WTC11 (cell line): Measurements from ENCODE around the gene SOX15. TPM values are rescaled to one million over a fixed set of nuclear protein-coding genes. Genes with fewer than 3 reads are reported as not detected.

ENCODE experiments used
- ATAC-seq: fragments of 200-7000 bp; cut with Tn5 transposase; 2 replicates; pipeline ENCODE4 v1.10.0; 2021; ENCODE audit warnings: mild to moderate bottlenecking, moderate library complexity
- CTCF ChIA-PET: fragments of 300-600 bp; sonication (Branson Sonifier 250); formaldehyde crosslinking; loops from one replicate; lab custom pipeline; 2021; ENCODE audit warnings: antibody characterized with exemption; lab: Charles Lee
- POLR2A ChIA-PET: fragments of 350-600 bp; sonication (Branson Sonifier 250); formaldehyde crosslinking; loops from one replicate; lab custom pipeline; 2021; ENCODE audit warnings: antibody characterized with exemption; lab: Charles Lee
- DNase-seq: peaks from one replicate; pipeline ENCODE4 v3.0.0; 2021; ENCODE audit warnings: low spot score
- H3K27ac Mint-ChIP-seq: 2 replicates; pipeline ENCODE4 v1.8.0; 2021; ENCODE audit warnings: mixed read lengths
- H3K27me3 Mint-ChIP-seq: 2 replicates; pipeline ENCODE4 v1.8.0; 2021; ENCODE audit warnings: low read depth, mild to moderate bottlenecking, moderate library complexity, mixed read lengths
- H3K36me3 Mint-ChIP-seq: 2 replicates; pipeline ENCODE4 v1.8.0; 2021; ENCODE audit warnings: mixed read lengths
- H3K4me1 Mint-ChIP-seq: 2 replicates; pipeline ENCODE4 v1.8.0; 2022; ENCODE audit warnings: mixed read lengths
- H3K4me3 Mint-ChIP-seq: 2 replicates; pipeline ENCODE4 v1.8.0; 2021; ENCODE audit warnings: mild to moderate bottlenecking, moderate library complexity, mixed read lengths
- H3K9me3 Mint-ChIP-seq: 2 replicates; pipeline ENCODE4 v1.8.0; 2021; ENCODE audit warnings: mixed read lengths
- CBFB ChIP-seq: sonication (generic); formaldehyde crosslinking; IDR thresholded peaks from 2 replicates; pipeline ENCODE4 v1.8.1; 2022; ENCODE audit warnings: mild to moderate bottlenecking, low read depth, missing genetic modification reagents
- EMX1 ChIP-seq: fragments of 250-450 bp; sonication (Bioruptor Pico); IDR thresholded peaks from 2 replicates; pipeline ENCODE4 v1.8.0; 2021; ENCODE audit warnings: mild to moderate bottlenecking
- FOXJ3 ChIP-seq: sonication (generic); formaldehyde crosslinking; IDR thresholded peaks from 2 replicates; pipeline ENCODE4 v1.9.0; 2021; ENCODE audit warnings: missing genetic modification reagents, mild to moderate bottlenecking, borderline replicate concordance
- FOXK1 ChIP-seq: sonication (generic); formaldehyde crosslinking; IDR thresholded peaks from 2 replicates; pipeline ENCODE4 v1.8.0; 2022; ENCODE audit warnings: mild to moderate bottlenecking, moderate library complexity, missing genetic modification reagents
- GABPB1 ChIP-seq: sonication (generic); formaldehyde crosslinking; IDR thresholded peaks from 2 replicates; pipeline ENCODE4 v1.8.1; 2023; ENCODE audit warnings: mild to moderate bottlenecking, missing genetic modification reagents
- GRHL2 ChIP-seq: fragments of 250-450 bp; sonication (Bioruptor Pico); IDR thresholded peaks from 2 replicates; pipeline ENCODE4 v1.8.0; 2022; ENCODE audit warnings: mild to moderate bottlenecking, moderate library complexity; ENCODE audit not compliant: insufficient replicate concordance, severe bottlenecking
- NR1H2 ChIP-seq: sonication (generic); formaldehyde crosslinking; IDR thresholded peaks from 2 replicates; pipeline ENCODE4 v1.9.0; 2021; ENCODE audit warnings: mild to moderate bottlenecking, moderate library complexity, missing genetic modification reagents
- SOX15 ChIP-seq: fragments of 250-450 bp; sonication (Bioruptor Pico); IDR thresholded peaks from 2 replicates; pipeline ENCODE4 v1.9.0; 2021; ENCODE audit warnings: mild to moderate bottlenecking
- SP1 ChIP-seq: sonication (generic); formaldehyde crosslinking; conservative IDR thresholded peaks from 2 replicates; pipeline ENCODE4 v1.8.1; 2022; ENCODE audit warnings: missing genetic modification reagents
- TEAD4 ChIP-seq: sonication (generic); formaldehyde crosslinking; IDR thresholded peaks from 2 replicates; pipeline ENCODE4 v1.8.0; 2022; ENCODE audit warnings: mild to moderate bottlenecking, missing genetic modification reagents
- ZBTB21 ChIP-seq: sonication (generic); formaldehyde crosslinking; IDR thresholded peaks from 2 replicates; pipeline ENCODE4 v1.8.1; 2023; ENCODE audit warnings: mild to moderate bottlenecking, missing genetic modification reagents, borderline replicate concordance
- ZNF121 ChIP-seq: sonication (generic); formaldehyde crosslinking; IDR thresholded peaks from 2 replicates; pipeline ENCODE4 v1.8.0; 2023; ENCODE audit warnings: missing genetic modification reagents
- ZNF671 ChIP-seq: fragments of 250-450 bp; sonication (Bioruptor Pico); IDR thresholded peaks from 2 replicates; pipeline ENCODE4 v1.8.0; 2021; ENCODE audit warnings: mild to moderate bottlenecking
- total RNA-seq: library from RNA; stranded (reverse); gene quantifications from 3 replicates; pipeline ENCODE4 v1.2.3, GENCODE V29; 2021
- TF ChIP-seq, protein P1 (sequence below): sonication (generic); formaldehyde crosslinking; IDR thresholded peaks from 2 replicates; pipeline ENCODE4 v1.8.1; 2022; ENCODE audit warnings: low read depth, mild to moderate bottlenecking, moderate library complexity, missing genetic modification reagents, borderline replicate concordance
- TF ChIP-seq, protein P2 (sequence below): sonication (generic); formaldehyde crosslinking; conservative IDR thresholded peaks from 2 replicates; pipeline ENCODE4 v1.8.1; 2023; ENCODE audit warnings: mild to moderate bottlenecking, low read depth, missing genetic modification reagents, moderate library complexity
- TF ChIP-seq, protein P3 (sequence below): fragments of 250-450 bp; sonication (Bioruptor Pico); conservative IDR thresholded peaks from 2 replicates; pipeline ENCODE4 v1.9.0; 2021; ENCODE audit warnings: mild to moderate bottlenecking
- TF ChIP-seq, protein P4 (sequence below): sonication (generic); formaldehyde crosslinking; IDR thresholded peaks from 2 replicates; pipeline ENCODE4 v1.8.1; 2023; ENCODE audit warnings: mild to moderate bottlenecking, missing genetic modification reagents, borderline replicate concordance
- TF ChIP-seq, protein P5 (sequence below): sonication (generic); formaldehyde crosslinking; IDR thresholded peaks from 2 replicates; pipeline ENCODE4 v1.8.1; 2022; ENCODE audit warnings: low read depth, missing genetic modification reagents, borderline replicate concordance
- TF ChIP-seq, protein P6 (sequence below): fragments of 200-600 bp; IDR thresholded peaks from 2 replicates; pipeline ENCODE4 v1.8.0; 2022; ENCODE audit warnings: antibody characterized with exemption
- TF ChIP-seq, protein P7 (sequence below): sonication (generic); formaldehyde crosslinking; IDR thresholded peaks from 2 replicates; pipeline ENCODE4 v1.8.1; 2023; ENCODE audit warnings: mild to moderate bottlenecking, missing genetic modification reagents, moderate library complexity

The SOX15 gene
- total RNA-seq, 1 experiment from 2014 or later, result 19.9 TPM

DNA sequence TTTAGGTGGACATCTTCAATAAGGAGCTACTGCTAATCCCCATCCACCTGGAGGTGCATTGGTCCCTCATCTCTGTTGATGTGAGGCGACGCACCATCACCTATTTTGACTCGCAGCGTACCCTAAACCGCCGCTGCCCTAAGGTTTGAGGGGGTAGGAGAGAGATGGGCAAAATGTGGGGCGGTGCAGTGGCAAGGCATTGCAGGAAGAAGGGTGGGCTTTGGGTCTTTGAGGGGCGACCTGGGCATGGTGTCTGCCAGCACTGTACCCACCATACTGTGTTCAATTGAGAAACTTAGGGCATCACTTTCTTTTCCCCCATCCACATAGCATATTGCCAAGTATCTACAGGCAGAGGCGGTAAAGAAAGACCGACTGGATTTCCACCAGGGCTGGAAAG is 19.5 kb downstream of the SOX15 start:
- ChIA-PET CTCF (interaction anchor here (0.6 to 3.4 kb wide), 4 partner anchors 10 to 103 kb away, joined by 3 to 22 read pairs (median 4); no protein-coding TSS in a partner anchor), POLR2A (no interaction called here)
- H3K27ac Mint-ChIP-seq, result no peak overlapping the region
- H3K27me3 Mint-ChIP-seq, result no peaks in the 10 kb centered on the region
- no peak for ATAC-seq
- no peaks in the 10 kb centered on the region for H3K9me3 Mint-ChIP-seq
- H3K4me1 Mint-ChIP-seq, result peaks cover 27% of the 10 kb centered on the region
- TF ChIP-seq TEAD4, result no peak
- TF ChIP-seq ZNF121 (CRISPR knock-in tag), result no peak
- TF ChIP-seq, protein P1, sequence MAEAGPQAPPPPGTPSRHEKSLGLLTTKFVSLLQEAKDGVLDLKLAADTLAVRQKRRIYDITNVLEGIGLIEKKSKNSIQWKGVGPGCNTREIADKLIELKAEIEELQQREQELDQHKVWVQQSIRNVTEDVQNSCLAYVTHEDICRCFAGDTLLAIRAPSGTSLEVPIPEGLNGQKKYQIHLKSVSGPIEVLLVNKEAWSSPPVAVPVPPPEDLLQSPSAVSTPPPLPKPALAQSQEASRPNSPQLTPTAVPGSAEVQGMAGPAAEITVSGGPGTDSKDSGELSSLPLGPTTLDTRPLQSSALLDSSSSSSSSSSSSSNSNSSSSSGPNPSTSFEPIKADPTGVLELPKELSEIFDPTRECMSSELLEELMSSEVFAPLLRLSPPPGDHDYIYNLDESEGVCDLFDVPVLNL (CRISPR knock-in tag), result no peak
- TF ChIP-seq ZNF671, result no peak
- TF ChIP-seq, protein P2, sequence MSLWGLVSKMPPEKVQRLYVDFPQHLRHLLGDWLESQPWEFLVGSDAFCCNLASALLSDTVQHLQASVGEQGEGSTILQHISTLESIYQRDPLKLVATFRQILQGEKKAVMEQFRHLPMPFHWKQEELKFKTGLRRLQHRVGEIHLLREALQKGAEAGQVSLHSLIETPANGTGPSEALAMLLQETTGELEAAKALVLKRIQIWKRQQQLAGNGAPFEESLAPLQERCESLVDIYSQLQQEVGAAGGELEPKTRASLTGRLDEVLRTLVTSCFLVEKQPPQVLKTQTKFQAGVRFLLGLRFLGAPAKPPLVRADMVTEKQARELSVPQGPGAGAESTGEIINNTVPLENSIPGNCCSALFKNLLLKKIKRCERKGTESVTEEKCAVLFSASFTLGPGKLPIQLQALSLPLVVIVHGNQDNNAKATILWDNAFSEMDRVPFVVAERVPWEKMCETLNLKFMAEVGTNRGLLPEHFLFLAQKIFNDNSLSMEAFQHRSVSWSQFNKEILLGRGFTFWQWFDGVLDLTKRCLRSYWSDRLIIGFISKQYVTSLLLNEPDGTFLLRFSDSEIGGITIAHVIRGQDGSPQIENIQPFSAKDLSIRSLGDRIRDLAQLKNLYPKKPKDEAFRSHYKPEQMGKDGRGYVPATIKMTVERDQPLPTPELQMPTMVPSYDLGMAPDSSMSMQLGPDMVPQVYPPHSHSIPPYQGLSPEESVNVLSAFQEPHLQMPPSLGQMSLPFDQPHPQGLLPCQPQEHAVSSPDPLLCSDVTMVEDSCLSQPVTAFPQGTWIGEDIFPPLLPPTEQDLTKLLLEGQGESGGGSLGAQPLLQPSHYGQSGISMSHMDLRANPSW, result no peak
- TF ChIP-seq FOXJ3, result no peak
- no peak for TF ChIP-seq NR1H2 (CRISPR knock-in tag)
- no peak for TF ChIP-seq GRHL2 (CRISPR knock-in tag)
- TF ChIP-seq FOXK1, result no peak
- TF ChIP-seq SP1 (CRISPR knock-in tag), result no peak
- TF ChIP-seq, protein P3, sequence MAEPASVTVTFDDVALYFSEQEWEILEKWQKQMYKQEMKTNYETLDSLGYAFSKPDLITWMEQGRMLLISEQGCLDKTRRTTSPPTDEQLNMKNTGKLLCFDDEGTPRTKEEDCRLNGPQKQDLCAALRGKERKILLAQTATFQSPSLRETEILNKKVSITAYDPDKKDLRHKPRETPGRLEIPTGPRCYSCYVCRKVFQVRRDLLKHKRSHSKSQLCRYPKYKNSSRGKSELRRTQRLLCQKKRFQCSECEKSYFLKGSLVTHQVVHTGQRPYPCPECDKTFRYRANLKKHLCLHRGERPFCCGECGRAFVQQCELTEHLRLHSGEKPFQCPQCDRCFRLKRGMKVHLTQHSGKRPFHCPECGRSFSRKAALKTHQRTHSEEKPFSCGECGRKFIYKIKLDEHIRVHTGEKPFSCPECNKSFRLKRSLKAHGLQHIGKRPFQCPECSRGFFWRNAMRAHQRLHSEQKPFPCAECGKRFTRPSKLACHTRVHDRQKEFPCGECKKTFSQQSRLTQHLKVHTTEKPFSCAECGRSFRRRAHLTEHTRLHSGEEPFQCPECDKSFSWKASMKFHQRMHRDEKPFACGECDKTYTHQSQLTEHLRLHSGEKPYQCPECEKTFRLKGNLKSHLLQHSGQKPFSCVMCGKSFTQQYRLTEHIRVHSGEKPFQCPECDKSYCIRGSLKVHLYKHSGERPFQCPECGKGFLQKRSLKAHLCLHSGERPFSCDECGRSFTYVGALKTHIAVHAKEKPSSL (CRISPR knock-in tag), result no peak
- TF ChIP-seq, protein P4, sequence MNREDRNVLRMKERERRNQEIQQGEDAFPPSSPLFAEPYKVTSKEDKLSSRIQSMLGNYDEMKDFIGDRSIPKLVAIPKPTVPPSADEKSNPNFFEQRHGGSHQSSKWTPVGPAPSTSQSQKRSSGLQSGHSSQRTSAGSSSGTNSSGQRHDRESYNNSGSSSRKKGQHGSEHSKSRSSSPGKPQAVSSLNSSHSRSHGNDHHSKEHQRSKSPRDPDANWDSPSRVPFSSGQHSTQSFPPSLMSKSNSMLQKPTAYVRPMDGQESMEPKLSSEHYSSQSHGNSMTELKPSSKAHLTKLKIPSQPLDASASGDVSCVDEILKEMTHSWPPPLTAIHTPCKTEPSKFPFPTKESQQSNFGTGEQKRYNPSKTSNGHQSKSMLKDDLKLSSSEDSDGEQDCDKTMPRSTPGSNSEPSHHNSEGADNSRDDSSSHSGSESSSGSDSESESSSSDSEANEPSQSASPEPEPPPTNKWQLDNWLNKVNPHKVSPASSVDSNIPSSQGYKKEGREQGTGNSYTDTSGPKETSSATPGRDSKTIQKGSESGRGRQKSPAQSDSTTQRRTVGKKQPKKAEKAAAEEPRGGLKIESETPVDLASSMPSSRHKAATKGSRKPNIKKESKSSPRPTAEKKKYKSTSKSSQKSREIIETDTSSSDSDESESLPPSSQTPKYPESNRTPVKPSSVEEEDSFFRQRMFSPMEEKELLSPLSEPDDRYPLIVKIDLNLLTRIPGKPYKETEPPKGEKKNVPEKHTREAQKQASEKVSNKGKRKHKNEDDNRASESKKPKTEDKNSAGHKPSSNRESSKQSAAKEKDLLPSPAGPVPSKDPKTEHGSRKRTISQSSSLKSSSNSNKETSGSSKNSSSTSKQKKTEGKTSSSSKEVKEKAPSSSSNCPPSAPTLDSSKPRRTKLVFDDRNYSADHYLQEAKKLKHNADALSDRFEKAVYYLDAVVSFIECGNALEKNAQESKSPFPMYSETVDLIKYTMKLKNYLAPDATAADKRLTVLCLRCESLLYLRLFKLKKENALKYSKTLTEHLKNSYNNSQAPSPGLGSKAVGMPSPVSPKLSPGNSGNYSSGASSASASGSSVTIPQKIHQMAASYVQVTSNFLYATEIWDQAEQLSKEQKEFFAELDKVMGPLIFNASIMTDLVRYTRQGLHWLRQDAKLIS (CRISPR knock-in tag), result no peak
- TF ChIP-seq, protein P5, sequence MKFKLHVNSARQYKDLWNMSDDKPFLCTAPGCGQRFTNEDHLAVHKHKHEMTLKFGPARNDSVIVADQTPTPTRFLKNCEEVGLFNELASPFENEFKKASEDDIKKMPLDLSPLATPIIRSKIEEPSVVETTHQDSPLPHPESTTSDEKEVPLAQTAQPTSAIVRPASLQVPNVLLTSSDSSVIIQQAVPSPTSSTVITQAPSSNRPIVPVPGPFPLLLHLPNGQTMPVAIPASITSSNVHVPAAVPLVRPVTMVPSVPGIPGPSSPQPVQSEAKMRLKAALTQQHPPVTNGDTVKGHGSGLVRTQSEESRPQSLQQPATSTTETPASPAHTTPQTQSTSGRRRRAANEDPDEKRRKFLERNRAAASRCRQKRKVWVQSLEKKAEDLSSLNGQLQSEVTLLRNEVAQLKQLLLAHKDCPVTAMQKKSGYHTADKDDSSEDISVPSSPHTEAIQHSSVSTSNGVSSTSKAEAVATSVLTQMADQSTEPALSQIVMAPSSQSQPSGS, result no peak
- TF ChIP-seq, protein P6, sequence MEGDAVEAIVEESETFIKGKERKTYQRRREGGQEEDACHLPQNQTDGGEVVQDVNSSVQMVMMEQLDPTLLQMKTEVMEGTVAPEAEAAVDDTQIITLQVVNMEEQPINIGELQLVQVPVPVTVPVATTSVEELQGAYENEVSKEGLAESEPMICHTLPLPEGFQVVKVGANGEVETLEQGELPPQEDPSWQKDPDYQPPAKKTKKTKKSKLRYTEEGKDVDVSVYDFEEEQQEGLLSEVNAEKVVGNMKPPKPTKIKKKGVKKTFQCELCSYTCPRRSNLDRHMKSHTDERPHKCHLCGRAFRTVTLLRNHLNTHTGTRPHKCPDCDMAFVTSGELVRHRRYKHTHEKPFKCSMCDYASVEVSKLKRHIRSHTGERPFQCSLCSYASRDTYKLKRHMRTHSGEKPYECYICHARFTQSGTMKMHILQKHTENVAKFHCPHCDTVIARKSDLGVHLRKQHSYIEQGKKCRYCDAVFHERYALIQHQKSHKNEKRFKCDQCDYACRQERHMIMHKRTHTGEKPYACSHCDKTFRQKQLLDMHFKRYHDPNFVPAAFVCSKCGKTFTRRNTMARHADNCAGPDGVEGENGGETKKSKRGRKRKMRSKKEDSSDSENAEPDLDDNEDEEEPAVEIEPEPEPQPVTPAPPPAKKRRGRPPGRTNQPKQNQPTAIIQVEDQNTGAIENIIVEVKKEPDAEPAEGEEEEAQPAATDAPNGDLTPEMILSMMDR, result no peak
- TF ChIP-seq ZBTB21, result no peak
- TF ChIP-seq SOX15 (CRISPR knock-in tag), result no peak
- no peak for TF ChIP-seq EMX1 (CRISPR knock-in tag)
- TF ChIP-seq, protein P7, sequence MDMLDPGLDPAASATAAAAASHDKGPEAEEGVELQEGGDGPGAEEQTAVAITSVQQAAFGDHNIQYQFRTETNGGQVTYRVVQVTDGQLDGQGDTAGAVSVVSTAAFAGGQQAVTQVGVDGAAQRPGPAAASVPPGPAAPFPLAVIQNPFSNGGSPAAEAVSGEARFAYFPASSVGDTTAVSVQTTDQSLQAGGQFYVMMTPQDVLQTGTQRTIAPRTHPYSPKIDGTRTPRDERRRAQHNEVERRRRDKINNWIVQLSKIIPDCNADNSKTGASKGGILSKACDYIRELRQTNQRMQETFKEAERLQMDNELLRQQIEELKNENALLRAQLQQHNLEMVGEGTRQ (CRISPR knock-in tag), result no peak
- TF ChIP-seq GABPB1 (CRISPR knock-in tag), result no peak
- no peak for TF ChIP-seq CBFB (CRISPR knock-in tag)
- no peak overlapping the region for H3K4me3 Mint-ChIP-seq
- peaks cover 67% of the 10 kb centered on the region for H3K36me3 Mint-ChIP-seq
- DNase-seq, result no peak
